Measurements from ENCODE around the gene AKR1B1.
A peak's percentile ranks its signal among the peaks of the same experiment; 100 is the strongest.

The AKR1B1 gene

GRCh38 chr7:134469622-134470021 is 10.7 kb upstream of the AKR1B1 start:
- DNase-seq (ENCODE audit: low read depth): no peak

GRCh38 chr7:134468475-134468874 is 9.6 kb upstream of the AKR1B1 start:
- DNase-seq (ENCODE audit: low read depth): no peak

- no peak for DNase-seq (ENCODE audit: low read depth)
These were observed 9.2 kb upstream of the AKR1B1 start for GRCh38 chr7:134468054-134468453.

GRCh38 chr7:134465491-134465890 is 6.6 kb upstream of the AKR1B1 start:
- no peak for DNase-seq (ENCODE audit: low read depth)

- no peak for DNase-seq (ENCODE audit: low read depth)
These were observed 5.6 kb upstream of the AKR1B1 start for GRCh38 chr7:134464496-134464895.

GRCh38 chr7:134463751-134464150 is 4.9 kb upstream of the AKR1B1 start:
- DNase-seq (ENCODE audit: low read depth): no peak

GRCh38 chr7:134462337-134462925 is 3.5 kb upstream of the AKR1B1 start:
- no peak for DNase-seq (ENCODE audit: low read depth)

GRCh38 chr7:134461916-134462315 is 3.0 kb upstream of the AKR1B1 start:
- DNase-seq (ENCODE audit: low read depth): no peak

GRCh38 chr7:134459981-134460380 is 1.1 kb upstream of the AKR1B1 start:
- DNase-seq (ENCODE audit: low read depth): no peak

- DNase-seq (ENCODE audit: low read depth): peak; percentile 34
These were observed 527 bp downstream of the AKR1B1 start for GRCh38 chr7:134458341-134458805.

GRCh38 chr7:134457210-134457609 is 1.7 kb downstream of the AKR1B1 start:
- DNase-seq (ENCODE audit: low read depth): no peak

- no peak for DNase-seq (ENCODE audit: low read depth)
These were observed 4.6 kb downstream of the AKR1B1 start for GRCh38 chr7:134454277-134454676.

GRCh38 chr7:134453518-134453917 is 5.4 kb downstream of the AKR1B1 start:
- no peak for DNase-seq (ENCODE audit: low read depth)

GRCh38 chr7:134452991-134453473 is 5.9 kb downstream of the AKR1B1 start:
- DNase-seq (ENCODE audit: low read depth): no peak

GRCh38 chr7:134452419-134452838 is 6.5 kb downstream of the AKR1B1 start:
- no peak for DNase-seq (ENCODE audit: low read depth)

GRCh38 chr7:134451656-134452055 is 7.2 kb downstream of the AKR1B1 start:
- no peak for DNase-seq (ENCODE audit: low read depth)

- no peak for DNase-seq (ENCODE audit: low read depth)
These were observed 8.5 kb downstream of the AKR1B1 start for GRCh38 chr7:134450294-134451000.

GRCh38 chr7:134449680-134450079 is 9.2 kb downstream of the AKR1B1 start:
- DNase-seq (ENCODE audit: low read depth): no peak

GRCh38 chr7:134448356-134449229 is 10.3 kb downstream of the AKR1B1 start:
- no peak for DNase-seq (ENCODE audit: low read depth)

- DNase-seq (ENCODE audit: low read depth): no peak
These were observed 11.5 kb downstream of the AKR1B1 start for GRCh38 chr7:134447383-134447782.

- DNase-seq (ENCODE audit: low read depth): no peak
These were observed 12.0 kb downstream of the AKR1B1 start for GRCh38 chr7:134446923-134447322.

- no peak for DNase-seq (ENCODE audit: low read depth)
These were observed 12.5 kb downstream of the AKR1B1 start for GRCh38 chr7:134446446-134446845.

- no peak for DNase-seq (ENCODE audit: low read depth)
These were observed 14.0 kb downstream of the AKR1B1 start for GRCh38 chr7:134444961-134445315.

Measured in T-helper 22 cell (primary cell).